Measurements from ENCODE around the gene PLCL1. TPM values are rescaled to one million over a fixed set of nuclear protein-coding genes. Genes with fewer than 3 reads are reported as not detected.

PLCL1 gene
- total RNA-seq, 1 experiment from 2014 or later, result 0.07 TPM

GRCh38 chr2:198084156-198084555, 279.8 kb downstream of the PLCL1 start:
- Histone ChIP-seq H3K36me3 (ENCODE audit: control insufficient read depth in 1 of 2, insufficient read depth in 2 of 2, low read length in 2 of 2) (no peaks in the 10 kb centered on the region), H4K20me1 (ENCODE audit: insufficient read depth) (no peaks in the 10 kb centered on the region), H3K9me3 (ENCODE audit: control insufficient read depth in 1 of 2, insufficient read depth in 1 of 2, low read depth in 1 of 2, low read length in 2 of 2) (no peaks in the 10 kb centered on the region), H3K27ac (ENCODE audit: low read depth, low read length) (no peak overlapping the region), H3K4me1 (ENCODE audit: control insufficient read depth in 1 of 2, insufficient read depth in 2 of 2, low read length in 2 of 2) (no peaks in the 10 kb centered on the region), H3K9ac (ENCODE audit: low read length) (no peak overlapping the region), H2AFZ (ENCODE audit: low read depth, low read length, poor library complexity, severe bottlenecking) (no peak overlapping the region), H3K9me2 (ENCODE audit: insufficient read depth) (no peaks in the 10 kb centered on the region), H3K79me2 (ENCODE audit: insufficient read depth, low read length) (no peaks in the 10 kb centered on the region), H3K4me2 (ENCODE audit: low read length) (no peak overlapping the region), H3K4me3 (replicated peaks in 1 of 2; ENCODE audit: low read depth in 1 of 2, low read length in 2 of 2) (no peak overlapping the region), H3K27me3 (ENCODE audit: insufficient read depth, low read length) (peaks cover 20% of the 10 kb centered on the region)
- POLR2A ChIA-PET, result no interaction called here
- TF ChIP-seq SIN3A (IDR thresholded peaks at IDR 0.05; ENCODE audit: low read depth) (no peak), RAD21 (IDR thresholded peaks at IDR 0.05; ENCODE audit: low read depth) (no peak)
- RAD21 ChIA-PET (ENCODE audit: low non-redundant PET in 1 of 2, low total read pairs in 2 of 2, uncharacterized antibody in 2 of 2, unreplicated experiment in 2 of 2), result no interaction called here
- CTCF ChIA-PET, result no interaction called here
- intact Hi-C loops (cut with micrococcal nuclease), result no loop called here
- no peak for DNase-seq (ENCODE audit: low read depth, low spot score)
- no TSS peak for BruUV-seq (replicated peaks)
- ATAC-seq, result no peak

GRCh38 chr2:198096002-198096401, 291.6 kb downstream of the PLCL1 start:
- Histone ChIP-seq H3K27ac (ENCODE audit: low read depth, low read length) (no peak overlapping the region), H4K20me1 (ENCODE audit: insufficient read depth) (no peaks in the 10 kb centered on the region), H3K79me2 (ENCODE audit: insufficient read depth, low read length) (no peaks in the 10 kb centered on the region), H3K27me3 (ENCODE audit: insufficient read depth, low read length) (0 out of 2 replicates have a peak, but pooled peaks cover 17% of the 10 kb centered on the region), H3K9me2 (ENCODE audit: insufficient read depth) (no peaks in the 10 kb centered on the region), H2AFZ (ENCODE audit: low read depth, low read length, poor library complexity, severe bottlenecking) (no peak overlapping the region), H3K9ac (ENCODE audit: low read length) (no peak overlapping the region), H3K9me3 (ENCODE audit: control insufficient read depth in 1 of 2, insufficient read depth in 1 of 2, low read depth in 1 of 2, low read length in 2 of 2) (no peaks in the 10 kb centered on the region), H3K4me3 (replicated peaks in 1 of 2; ENCODE audit: low read depth in 1 of 2, low read length in 2 of 2) (no peak overlapping the region), H3K4me2 (ENCODE audit: low read length) (no peak overlapping the region), H3K4me1 (ENCODE audit: control insufficient read depth in 1 of 2, insufficient read depth in 2 of 2, low read length in 2 of 2) (no peaks in the 10 kb centered on the region), H3K36me3 (ENCODE audit: control insufficient read depth in 1 of 2, insufficient read depth in 2 of 2, low read length in 2 of 2) (no peaks in the 10 kb centered on the region)
- ChIA-PET CTCF (no interaction called here), RAD21 (ENCODE audit: low non-redundant PET in 1 of 2, low total read pairs in 2 of 2, uncharacterized antibody in 2 of 2, unreplicated experiment in 2 of 2) (no interaction called here), POLR2A (no interaction called here)
- no TSS peak for BruUV-seq (replicated peaks)
- DNase-seq (ENCODE audit: low read depth, low spot score) (no peak), ATAC-seq (no peak)
- no peak for TF ChIP-seq ZNF274 (IDR thresholded peaks at IDR 0.05; ENCODE audit: low read depth, low read length)
- TF ChIP-seq EGR1 (IDR thresholded peaks at IDR 0.05; ENCODE audit: low read depth), result no peak
- TF ChIP-seq FOSL1 (IDR thresholded peaks at IDR 0.05; ENCODE audit: low read depth), result no peak
- TF ChIP-seq YY1 (IDR thresholded peaks at IDR 0.05; ENCODE audit: extremely low read depth, insufficient replicate concordance, low read depth, low read length), result no peak
- no peak for TF ChIP-seq CTCF (IDR thresholded peaks at IDR 0.05 in 2 of 3, conservative IDR thresholded peaks at IDR 0.05 in 1 of 3; ENCODE audit: borderline replicate concordance in 1 of 3, insufficient read depth in 1 of 3, low read depth in 2 of 3, low read length in 2 of 3)
- TF ChIP-seq ELF1 (IDR thresholded peaks at IDR 0.05; ENCODE audit: borderline replicate concordance, low read depth), result no peak
- TF ChIP-seq SIN3A (IDR thresholded peaks at IDR 0.05; ENCODE audit: low read depth), result no peak
- no peak for TF ChIP-seq SRF (IDR thresholded peaks at IDR 0.05; ENCODE audit: low read depth)
- TF ChIP-seq MAX (IDR thresholded peaks at IDR 0.05), result no peak
- TF ChIP-seq SP1 (IDR thresholded peaks at IDR 0.05; ENCODE audit: low read depth), result no peak
- no peak for TF ChIP-seq CEBPB (IDR thresholded peaks at IDR 0.05; ENCODE audit: low read depth)
- intact Hi-C loops (cut with micrococcal nuclease), result no loop called here

All from HCT116 (cell line).